T-helper 22 cell (primary cell): ENCODE measurements around the gene RELT.
"Not testable (repeated sequence)": the region's sequence is repeated elsewhere in the genome, so short reads cannot be mapped to it uniquely, and the experiment has no call there.

Experiments used
- DNase-seq: peaks from one replicate; pipeline ENCODE4 v3.0.0-alpha.2; 2020; ENCODE audit warnings: low read depth

The RELT gene

DNA sequence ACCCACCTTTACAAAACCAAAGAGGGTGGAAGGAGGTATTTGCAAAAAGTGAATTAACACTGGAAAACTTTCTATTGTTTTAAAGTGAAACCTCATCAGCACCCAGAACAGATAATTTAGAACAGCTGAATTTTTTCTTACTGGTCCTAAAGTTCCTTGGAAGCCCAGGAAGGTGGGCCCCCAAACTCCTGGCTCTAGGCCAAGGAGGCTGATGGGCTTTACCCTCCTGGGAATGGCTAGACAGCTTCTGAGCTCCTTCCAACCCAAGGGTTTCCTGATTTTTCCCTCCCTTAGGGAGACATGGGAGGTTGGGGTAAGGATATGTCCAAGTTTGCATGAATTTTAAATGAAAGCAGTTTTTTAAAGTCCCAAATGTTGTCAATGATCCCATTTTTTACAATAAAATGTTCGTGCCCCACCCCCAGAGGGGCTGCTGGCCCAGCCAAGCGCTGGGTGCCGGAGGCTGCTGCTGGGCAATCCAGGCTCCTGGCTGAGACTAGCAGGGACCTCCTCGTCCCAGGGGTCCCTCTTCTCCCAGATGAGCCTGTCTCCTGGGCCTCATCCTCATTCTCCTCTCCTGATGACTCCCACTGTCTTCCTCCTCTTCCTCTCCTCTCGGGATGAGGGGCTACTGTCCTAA, 28.4 kb downstream of the RELT start:
- no peak for DNase-seq

DNA sequence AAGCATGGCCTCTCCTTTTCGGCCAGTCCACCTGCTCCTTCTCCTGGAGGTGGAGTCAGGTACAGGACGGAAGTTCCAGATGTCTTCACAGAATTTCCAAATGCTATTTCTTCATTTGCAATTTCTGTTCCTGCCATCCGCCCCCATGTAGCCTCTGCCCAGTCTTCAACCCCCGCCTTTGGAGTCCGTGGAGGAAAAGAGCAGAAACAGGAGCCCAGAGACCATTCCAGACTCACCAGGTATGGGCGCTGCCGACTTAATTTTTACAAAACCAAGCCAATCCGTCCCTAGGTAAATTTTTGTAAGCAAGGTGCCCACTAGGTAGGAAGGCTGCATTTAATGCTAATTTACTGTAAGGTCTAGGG, 28.9 kb downstream of the RELT start:
- DNase-seq, result no peak

DNA sequence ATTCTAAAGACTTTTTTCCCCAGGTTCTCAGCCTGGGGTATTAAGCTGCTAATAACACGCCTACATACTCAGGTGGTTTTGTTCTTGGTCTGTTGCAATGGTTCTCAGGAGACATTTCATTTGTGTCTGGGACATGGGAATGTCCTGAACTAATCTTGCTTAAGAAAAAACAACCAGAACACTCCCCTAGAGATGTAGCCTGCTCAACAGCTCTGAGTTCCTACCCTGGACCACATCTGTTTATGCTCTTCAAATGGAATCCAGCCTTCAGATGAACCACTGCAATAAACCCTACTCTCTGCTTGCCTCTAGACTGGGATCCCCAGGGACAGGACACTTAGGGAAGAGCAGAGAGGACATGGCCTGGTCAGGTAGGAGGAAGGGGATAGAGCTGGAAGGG, 29.9 kb downstream of the RELT start:
- no peak for DNase-seq

DNA sequence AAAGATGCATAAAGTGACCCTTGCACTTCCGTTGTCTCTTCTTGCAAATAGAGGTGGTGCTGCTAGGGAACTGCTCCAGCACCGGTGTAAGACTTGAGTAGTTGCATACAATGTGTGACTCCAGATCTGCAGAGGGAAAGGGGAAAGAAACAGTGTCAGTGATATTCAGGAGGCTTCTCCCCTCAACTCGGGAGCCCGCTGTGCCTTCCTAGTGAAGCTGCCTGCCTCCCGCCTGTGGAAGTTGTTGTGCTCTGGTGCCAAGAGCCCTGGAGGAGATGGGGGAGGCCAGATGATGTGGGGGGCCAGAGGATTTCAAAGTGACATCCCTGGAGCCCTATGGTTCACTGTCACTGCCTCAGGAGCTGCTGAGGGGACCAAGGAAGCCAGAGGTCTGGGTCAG, 30.4 kb downstream of the RELT start:
- DNase-seq, result no peak

DNA sequence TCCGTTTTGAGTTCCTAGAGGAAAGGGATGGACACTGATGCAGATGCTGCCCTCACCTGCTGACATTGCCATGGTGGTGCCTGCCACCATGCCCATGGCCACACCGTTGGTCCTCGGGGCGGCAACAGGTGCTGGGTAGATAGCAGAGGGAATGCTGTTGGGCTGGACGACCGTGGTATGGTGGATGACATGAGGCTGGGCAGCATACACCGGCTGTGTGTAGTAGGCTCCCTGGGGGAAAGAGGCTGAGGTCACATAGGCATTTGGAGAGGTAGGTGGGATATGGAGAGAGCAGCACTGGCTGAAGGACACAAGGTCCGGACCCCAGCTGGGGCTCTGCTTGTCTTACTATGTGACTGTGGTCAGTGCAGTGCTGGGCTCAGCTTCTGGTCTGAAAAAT, 33.2 kb downstream of the RELT start:
- DNase-seq, result no peak

DNA sequence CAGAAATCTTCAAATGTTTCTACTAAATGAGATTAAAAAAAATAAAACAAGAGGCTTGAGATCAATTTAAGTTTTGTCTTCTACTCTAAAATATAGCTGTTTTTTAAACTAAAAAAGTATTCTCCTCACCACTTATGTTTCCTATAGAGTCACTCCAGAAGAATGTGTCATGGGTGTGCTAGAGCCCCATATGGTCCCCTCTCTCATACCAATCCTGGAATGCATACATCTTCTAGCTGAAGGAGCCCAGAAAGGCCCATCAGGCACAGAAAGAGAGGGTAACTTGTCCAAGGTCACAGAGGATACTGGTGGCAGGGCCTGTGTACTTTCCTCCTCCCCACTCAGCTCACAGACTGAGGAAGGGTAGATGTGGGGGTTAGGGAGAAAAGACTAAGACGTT, 34.4 kb downstream of the RELT start:
- no peak for DNase-seq

DNA sequence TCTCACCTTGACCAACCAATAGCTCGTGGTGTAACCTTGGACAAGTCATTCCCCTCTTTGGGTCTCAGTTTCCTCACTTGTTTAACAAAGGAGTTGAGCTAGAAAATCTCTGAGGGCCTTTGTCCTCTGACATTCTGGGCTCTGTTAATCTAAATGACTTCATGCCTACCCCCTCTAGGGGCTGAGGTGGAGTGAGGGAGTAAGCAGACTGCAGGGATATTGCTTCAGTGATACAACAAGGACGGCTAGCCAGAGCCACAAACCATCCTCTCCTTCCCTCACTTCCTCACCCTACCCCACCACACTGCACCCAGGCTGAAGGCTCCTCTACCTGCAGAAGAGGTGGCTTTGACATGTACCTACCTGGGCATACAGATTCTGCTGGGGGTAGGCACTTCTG, 34.8 kb downstream of the RELT start:
- no peak for DNase-seq

DNA sequence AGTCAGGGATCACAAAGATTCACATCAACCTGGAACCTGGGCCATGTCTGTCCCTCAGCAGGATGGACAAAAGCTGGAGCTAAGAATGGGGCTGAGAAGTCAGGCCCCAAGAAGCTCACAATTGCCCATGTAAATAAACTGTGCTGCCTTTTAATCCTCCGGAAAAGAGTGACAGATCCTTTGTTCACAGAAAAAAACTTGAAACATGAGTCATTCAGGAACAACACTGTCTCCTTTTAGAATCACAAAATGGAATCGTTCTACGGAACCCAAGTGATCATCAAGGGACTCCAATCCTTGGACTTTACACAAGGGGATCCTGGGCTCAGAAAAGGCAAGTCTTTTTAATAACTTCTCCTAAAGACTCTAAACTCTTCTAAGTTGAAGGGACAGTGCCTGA, 36.1 kb downstream of the RELT start:
- DNase-seq, result no peak

DNA sequence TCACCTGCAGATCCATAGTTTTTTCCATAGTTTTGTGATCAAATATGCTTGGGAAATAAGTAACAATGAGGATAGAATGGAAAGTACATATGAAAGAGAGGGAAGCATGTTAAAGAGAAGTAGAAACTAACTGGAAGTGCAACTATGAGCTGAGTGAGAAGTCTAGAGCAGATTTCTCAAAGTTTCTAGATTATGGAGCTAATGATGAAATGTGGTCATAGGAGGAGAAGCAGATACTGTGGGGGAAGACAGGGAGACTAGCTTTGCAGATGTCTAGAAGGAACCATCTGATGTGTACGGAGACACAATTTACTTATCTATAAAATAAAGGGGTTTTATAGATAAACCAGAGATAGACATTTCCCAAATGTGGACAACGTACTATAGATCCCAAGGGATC, 37.1 kb downstream of the RELT start:
- DNase-seq, result no peak

DNA sequence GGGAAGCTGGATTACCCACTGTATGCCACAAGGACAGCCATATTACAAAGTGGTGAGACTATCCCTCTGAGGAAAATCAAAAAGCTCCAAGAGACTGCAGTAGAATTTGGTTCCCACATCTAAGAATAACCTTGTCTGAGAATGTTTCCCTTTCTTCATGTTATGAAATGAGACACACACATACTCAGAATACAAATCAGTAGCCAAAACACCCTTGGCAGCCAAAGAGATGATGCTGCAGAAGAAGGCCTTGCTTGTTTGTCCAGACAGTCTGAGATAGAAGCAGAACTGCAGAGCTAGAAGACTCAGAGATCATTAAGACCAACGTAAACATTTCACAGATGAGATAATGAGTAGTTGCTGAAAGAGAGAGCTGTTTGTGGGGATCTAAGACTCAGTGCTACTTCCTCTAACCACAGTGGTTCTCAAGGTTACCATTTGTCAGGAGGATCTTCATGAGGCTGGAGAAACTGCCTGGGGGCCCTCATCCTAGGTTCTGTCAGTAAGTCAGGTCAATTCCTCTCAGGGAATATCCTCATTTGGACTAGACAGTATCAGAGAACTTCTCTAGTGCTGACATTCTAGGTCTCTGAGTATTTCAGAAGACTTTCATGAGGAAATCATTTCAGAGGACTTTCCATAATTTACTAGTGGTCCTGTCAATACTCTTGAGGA, 38.9 kb downstream of the RELT start:
- DNase-seq, result no peak

DNA sequence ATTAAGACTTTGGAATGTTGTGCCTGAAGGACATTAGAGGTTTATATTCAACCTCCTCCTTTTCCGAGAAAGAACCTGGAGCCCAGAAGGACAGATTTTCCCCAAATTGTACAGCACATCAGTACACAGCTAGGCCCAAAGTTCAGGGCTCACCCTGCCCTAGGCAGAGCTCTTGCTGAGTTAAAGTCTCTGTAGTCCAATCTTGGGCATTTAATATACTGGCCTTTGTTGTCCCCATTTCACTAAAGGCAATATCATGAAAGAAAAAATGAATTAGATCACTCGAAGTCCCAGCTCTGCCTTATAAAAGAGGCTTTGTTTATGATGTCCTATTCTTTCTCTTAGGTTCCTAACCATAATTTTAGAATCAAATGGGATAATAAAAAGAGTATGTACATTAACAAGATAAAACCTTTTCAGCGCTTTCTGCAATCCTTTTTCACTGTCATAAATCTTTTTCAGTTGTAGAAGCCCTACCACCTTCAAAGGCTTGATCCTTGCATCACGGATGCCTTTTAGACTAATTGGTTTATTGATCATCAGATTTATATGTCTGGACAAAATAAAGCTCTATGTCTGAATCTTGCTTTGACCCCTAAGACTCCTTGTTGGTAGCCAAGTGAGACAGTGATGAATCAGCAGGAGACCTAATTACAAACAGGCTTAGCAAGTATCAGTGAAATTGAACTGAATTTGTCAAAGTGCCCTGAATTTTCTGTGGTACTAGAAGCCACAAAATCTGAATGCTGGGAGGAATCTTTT, 39.8 kb downstream of the RELT start:
- no peak for DNase-seq

DNA sequence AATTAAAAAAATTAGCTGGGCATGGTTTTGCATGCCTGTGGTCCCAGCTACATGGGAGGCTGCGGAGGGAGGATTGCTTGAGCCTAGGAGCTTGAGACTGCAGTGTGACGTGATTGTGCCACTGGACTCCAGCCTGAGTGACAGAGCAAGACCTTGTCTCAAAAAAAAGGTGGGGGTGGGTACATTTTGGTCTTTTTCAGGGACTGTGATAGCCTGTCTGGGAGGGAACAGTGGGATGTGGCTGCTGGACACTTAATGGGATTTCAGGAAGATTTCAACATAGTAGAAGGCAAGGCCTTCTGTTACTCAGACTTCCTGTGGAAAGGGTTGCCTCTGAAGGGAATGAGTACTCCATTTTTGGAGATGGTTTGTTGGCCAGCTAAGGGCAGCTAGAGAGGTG, 40.6 kb downstream of the RELT start:
- DNase-seq, result no peak

DNA sequence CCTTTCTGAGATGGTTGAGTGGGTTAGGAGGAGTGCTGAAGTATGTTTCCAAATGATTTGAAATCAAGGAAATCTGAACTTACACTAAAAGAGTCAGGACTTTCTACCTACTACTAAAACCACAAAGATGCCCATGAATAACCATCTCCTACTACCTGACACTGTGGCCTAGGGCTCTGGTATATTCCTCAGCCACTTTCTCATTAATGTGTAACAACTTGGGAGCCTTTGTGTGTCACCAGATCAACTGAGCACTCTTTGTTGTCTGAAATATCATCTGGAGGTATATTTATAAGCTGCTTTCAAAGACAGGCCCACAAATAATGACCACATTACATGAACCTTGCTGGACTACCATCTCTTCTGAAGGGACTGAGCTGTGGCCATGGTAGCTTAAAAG, 43.9 kb downstream of the RELT start:
- no peak for DNase-seq

DNA sequence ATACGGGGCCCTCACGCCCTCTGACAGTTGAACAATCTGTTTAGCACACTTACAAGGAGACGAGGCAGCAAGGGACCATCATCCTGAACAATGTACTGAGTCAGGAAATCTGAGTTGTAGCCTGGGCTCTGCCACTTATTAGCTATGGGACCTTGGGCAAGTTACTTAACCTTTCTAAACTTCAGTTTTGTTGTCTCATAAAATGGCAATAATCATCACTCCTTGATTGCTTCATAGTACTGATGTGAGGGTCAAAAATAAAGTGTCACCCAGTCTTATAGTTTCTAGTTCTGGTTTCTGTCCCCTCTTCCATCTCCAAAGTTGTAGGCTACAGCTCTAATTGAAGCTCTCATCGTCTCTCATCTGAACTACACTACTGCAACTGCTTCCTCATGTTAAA, 46.7 kb downstream of the RELT start:
- DNase-seq, result no peak

DNA sequence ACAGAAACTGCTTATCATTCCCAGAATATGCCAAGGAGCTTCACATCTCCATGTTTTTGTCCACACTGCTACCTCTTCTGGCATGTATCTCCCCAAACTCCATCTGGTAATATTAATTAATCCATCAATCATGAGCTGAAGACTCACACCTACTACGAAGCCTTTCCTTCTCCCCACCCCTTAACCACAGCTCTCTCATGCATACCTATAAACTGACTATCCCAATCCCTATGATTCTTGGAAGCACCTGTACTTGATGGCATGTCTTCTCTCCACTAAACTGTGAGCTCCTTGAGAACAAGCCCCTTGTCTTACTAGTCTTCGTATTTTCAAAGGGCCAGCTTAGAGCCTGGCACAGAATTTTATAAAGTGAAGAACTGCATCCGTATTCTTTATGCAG, 47.3 kb downstream of the RELT start:
- DNase-seq, result no peak

DNA sequence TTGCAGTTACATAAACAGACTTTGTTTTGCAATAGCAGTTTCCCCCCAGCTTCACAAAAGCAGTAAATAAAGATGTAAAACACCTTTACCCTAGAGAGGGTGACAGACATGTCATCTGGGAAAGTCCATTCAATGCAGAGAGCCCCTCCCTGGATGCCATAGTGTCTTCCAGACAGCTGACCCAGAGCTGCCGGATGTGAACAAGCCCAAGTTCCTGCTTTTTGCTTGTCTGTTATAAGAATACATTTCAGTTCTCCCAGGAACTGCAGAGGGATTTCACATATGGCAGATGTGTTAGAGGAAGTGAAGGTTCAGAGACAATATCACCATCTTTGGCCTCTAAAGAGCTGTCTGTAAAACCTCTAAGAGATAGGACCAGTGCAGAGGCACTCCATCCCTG, 48.9 kb downstream of the RELT start:
- no peak for DNase-seq

DNA sequence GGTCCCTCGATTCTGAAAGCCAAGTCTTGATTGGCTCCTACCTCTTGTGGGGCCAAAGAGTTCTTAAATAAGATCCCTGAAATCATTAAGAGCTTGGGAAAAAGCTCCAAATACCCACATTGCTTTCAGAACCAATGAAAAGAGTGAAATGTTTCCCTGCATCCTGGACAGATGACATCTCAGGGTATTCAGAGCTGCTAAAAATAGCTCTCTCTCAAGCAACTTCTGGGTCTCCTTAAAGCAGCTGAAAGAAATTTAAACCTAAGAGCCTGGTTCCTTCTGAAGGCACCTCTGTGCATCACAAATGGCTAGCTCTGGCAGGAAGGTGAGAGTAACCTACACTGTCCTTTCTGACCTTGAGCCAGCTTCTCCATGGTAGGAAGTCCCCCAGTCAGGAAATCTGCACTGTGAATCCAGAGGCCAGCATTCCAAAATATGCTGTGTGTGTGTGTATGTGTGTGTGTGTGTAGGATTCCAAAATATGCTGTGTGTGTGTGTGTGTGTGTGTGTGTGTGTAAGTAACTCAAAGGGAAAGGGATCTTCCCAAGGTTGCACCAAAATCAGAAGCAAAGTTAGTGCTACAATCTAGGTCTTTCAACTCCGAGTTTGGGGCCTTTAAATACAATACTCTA, 50.1 kb downstream of the RELT start:
- DNase-seq, result no peak

DNA sequence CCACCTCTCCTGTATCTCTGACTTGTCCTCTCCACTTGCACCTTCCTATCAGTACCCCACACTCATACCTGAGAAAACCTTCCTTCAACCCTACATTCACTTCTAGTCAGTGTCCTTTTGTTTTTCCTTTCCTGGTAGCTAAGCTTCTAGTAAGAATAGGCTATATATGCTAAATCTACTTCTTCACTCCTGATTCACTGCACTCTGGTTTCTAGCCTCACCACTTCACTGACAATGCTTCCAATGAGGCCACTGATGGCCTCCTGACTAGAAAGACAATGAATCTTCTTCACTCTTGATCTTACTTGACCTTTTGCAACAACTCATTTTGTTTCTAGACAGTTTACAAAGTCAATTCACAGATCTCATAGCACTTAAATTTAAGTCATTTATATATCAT, 52.0 kb downstream of the RELT start:
- DNase-seq, result no peak

DNA sequence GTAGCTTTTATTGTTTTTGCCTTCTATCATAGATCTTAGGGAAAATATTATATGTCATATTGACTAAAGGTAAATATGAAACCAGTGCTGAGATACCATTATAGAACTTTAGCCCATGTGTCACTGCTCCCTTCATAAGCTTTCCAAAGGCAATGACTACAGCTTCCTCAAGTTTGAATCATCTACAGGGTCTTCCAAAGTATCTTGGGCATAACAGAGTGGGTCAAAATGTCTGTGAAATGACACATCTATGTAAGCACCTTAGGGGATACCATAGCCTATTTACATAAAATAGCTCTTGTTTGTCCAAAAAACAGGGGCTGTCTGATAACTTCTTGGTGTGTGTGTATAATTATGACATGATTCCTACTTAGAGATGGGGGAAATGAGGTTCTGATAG, 52.5 kb downstream of the RELT start:
- no peak for DNase-seq

DNA sequence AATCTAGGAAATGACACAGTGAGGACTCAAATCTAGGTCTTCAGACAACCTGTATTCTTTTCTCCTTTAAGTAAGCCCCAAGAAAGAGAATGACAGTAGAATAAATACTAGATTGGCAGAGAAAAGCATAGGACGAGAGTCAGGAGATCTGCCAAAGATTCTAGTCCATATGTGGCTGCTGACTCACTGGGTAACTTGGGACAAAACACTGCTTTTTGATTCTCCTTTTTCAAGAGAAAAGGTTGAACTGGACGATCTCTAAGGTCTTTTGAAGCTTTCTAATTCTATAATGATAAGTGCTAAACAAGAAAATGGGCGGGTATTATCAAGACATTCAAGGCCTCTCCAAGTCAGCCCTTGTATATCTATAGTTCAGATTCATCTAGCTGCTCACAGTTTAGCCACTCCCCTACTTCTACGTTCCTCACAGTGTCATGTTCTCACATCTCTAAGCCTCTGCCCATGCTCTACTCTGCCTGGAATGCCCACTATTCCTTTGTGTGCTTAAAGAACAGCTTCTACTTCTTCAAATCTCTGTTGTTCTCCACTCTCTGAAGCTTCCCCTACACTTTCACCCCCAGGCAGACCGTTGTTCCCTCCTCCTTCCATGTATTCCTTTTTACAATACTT, 53.0 kb downstream of the RELT start:
- no peak for DNase-seq

DNA sequence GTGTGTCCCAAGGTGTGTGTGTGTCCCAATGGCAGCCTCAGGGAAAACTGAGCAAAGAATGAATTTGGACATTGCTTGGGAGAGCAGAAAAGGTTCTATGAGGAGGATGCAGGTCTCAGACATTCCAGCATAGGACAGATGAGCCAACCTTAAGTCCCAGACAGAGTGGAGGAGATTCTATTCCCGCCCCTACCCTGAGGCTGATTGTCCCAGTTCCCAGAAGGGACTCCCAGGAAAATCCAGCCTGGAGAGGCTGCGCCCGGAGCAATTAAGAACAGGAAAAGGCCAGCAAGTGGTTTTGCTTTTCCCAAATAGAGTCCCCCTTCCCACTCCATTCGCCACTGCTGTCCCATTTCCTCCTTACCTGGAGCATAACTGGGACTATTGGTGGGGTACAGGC, 54.1 kb downstream of the RELT start:
- no peak for DNase-seq

DNA sequence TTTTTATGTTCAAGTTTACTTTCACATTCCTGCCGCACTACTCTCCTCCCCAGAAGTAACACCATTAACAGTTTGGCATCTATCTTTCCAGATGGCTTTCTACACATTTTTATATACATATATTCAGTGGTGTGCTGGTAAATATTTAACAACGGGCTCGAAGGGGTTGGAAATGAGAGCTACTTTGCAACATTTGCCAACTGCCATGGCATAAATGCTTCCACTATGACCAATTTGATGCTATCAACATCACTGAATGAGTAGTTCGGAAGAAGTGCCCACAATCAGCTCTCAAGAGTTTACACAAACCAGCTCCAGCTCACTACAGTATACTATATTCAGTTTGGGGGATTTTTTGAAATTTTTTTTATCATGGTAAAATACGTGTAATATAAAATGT, 55.2 kb downstream of the RELT start:
- no peak for DNase-seq

DNA sequence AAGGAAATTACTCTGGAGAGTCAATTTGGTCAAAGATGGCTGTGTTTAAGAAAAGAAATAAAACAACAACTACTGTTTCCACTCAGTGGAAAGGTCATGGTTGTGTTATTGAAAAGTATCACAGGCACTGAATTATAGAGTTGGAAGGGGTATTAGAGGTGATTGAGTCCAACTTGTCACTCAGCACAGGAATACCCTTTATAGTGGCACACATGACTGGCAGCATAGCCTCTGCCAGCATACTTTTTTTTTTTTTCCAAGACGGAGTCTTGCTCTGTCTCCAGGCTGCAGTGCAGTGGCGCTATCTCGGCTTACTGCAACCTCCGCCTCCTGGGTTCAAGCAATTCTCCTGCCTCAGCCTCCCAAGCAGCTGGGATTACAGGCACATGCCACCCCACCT, 60.7 kb downstream of the RELT start:
- DNase-seq, result not testable (repeated sequence)
